ENCODE measurements around the gene PPM1M.

- TF ChIP-seq CTCF (conservative IDR thresholded peaks at IDR 0.05 in 1 of 2, IDR thresholded peaks at IDR 0.05 in 1 of 2; ENCODE audit: low read depth in 1 of 2, low read length in 2 of 2) (no peak), EZH2 (IDR thresholded peaks at IDR 0.05; ENCODE audit: low read length, missing control alignments) (no peak)
These were observed 10.6 kb downstream of the PPM1M start for GRCh38 chr3:52256159-52256558.
